IMR-90 (cell line): ENCODE results near the gene ATP6V1G1. TPM values are rescaled to one million over a fixed set of nuclear protein-coding genes. Genes with fewer than 3 reads are reported as not detected.

Source experiments
- ATAC-seq: fragments of 200-7000 bp; cut with Tn5 transposase; 2 replicates; pipeline ENCODE4 v1.9.1; 2020; ENCODE audit warnings: low read depth, mild to moderate bottlenecking, moderate library complexity
- BruUV-seq: library from RNA; stranded (reverse); fragments of 400-500 nt; replicated peaks from 2 replicates; lab custom pipeline; 2021; lab: Mats Ljungman, UMichigan
- CTCF ChIA-PET: fragments of 300-600 bp; formaldehyde crosslinking; extraction: SDS; loops from one replicate; lab custom pipeline; 2021; ENCODE audit warnings: antibody characterized with exemption; lab: Yijun Ruan, JAX
- POLR2A ChIA-PET: fragments of 300-600 bp; sonication (Branson Sonifier 250); formaldehyde crosslinking; loops from one replicate; lab custom pipeline; 2022; ENCODE audit warnings: antibody characterized with exemption; ENCODE audit not compliant: unreplicated experiment; lab: Charles Lee
- DNase-seq: peaks from one replicate; pipeline ENCODE4 v3.0.0; 2013
- H2AFZ ChIP-seq: replicated peaks from 2 replicates; pipeline ENCODE3; 2013; ENCODE audit warnings: low read length, mild to moderate bottlenecking; ENCODE audit not compliant: poor library complexity
- H2AK5ac ChIP-seq: 2 replicates; pipeline ENCODE4 v1.6.1; 2013; ENCODE audit warnings: low read depth, low read length, inconsistent platforms
- H2AK9ac ChIP-seq: replicated peaks from 2 replicates; pipeline ENCODE3; 2013; ENCODE audit warnings: mild to moderate bottlenecking, low read depth, low read length, moderate library complexity; ENCODE audit not compliant: poor library complexity
- H2BK120ac ChIP-seq: 2 replicates; pipeline ENCODE4 v1.6.1; 2013; ENCODE audit warnings: low read depth, low read length, inconsistent platforms
- H2BK15ac ChIP-seq: 3 replicates; pipeline ENCODE4 v1.6.1; 2013; ENCODE audit warnings: low read depth, low read length, inconsistent platforms
- H2BK20ac ChIP-seq: 2 replicates; pipeline ENCODE4 v1.6.1; 2013; ENCODE audit warnings: low read depth, mild to moderate bottlenecking, inconsistent platforms, low read length, moderate library complexity
- H2BK5ac ChIP-seq: 2 replicates; pipeline ENCODE4 v1.6.1; 2013; ENCODE audit warnings: mild to moderate bottlenecking, low read depth, low read length, inconsistent platforms; ENCODE audit not compliant: poor library complexity, severe bottlenecking
- H3K14ac ChIP-seq: replicated peaks from 2 replicates; pipeline ENCODE4 v1.6.1; 2013; ENCODE audit warnings: low read depth, low read length, inconsistent platforms
- H3K18ac ChIP-seq: 2 replicates; pipeline ENCODE4 v1.6.1; 2013; ENCODE audit warnings: low read depth, low read length, control low read depth
- H3K23ac ChIP-seq: 2 replicates; pipeline ENCODE4 v1.6.1; 2013; ENCODE audit warnings: low read depth, low read length, inconsistent platforms
- H3K27ac ChIP-seq: 2 replicates; pipeline ENCODE4 v1.5.1; 2013; ENCODE audit warnings: mild to moderate bottlenecking, control low read depth, low read length; ENCODE audit not compliant: insufficient read depth
- H3K27me3 ChIP-seq: 2 replicates; pipeline ENCODE4 v1.6.1; 2013; ENCODE audit warnings: low read length; ENCODE audit not compliant: control insufficient read depth, insufficient read depth
- H3K36me3 ChIP-seq: 2 replicates; pipeline ENCODE4 v1.6.1; 2013; ENCODE audit warnings: low read length, mixed read lengths; ENCODE audit not compliant: control insufficient read depth, insufficient read depth
- H3K4ac ChIP-seq: 2 replicates; pipeline ENCODE4 v1.6.1; 2013; ENCODE audit warnings: low read depth, low read length, inconsistent platforms
- H3K4me1 ChIP-seq: 2 replicates; pipeline ENCODE4 v1.6.1; 2013; ENCODE audit warnings: low read length, mixed read lengths; ENCODE audit not compliant: control insufficient read depth, insufficient read depth
- H3K4me2 ChIP-seq: 2 replicates; pipeline ENCODE4 v1.6.1; 2013; ENCODE audit warnings: low read depth, mild to moderate bottlenecking, control low read depth, low read length, moderate library complexity
- H3K4me3 ChIP-seq: 2 replicates; pipeline ENCODE4 v1.5.1; 2013; ENCODE audit warnings: low read depth, mild to moderate bottlenecking, control low read depth, low read length, moderate library complexity; ENCODE audit not compliant: insufficient read depth
- H3K56ac ChIP-seq: 2 replicates; pipeline ENCODE4 v1.6.1; 2013; ENCODE audit warnings: low read length, inconsistent platforms; ENCODE audit not compliant: insufficient read depth; ENCODE audit errors: extremely low read depth
- H3K79me1 ChIP-seq, 2 experiments: 2 replicates each; pipeline ENCODE4 v1.6.1; 2013; ENCODE audit warnings: low read length in 2 of 2, inconsistent platforms in 1 of 2, low read depth in 1 of 2
- H3K9ac ChIP-seq: 2 replicates; pipeline ENCODE4 v1.6.1; 2013; ENCODE audit warnings: low read depth, low read length, control low read depth
- H3K9me1 ChIP-seq: 2 replicates; pipeline ENCODE4 v1.6.1; 2013; ENCODE audit warnings: low read length, inconsistent platforms; ENCODE audit not compliant: insufficient read depth
- H3K9me3 ChIP-seq: 2 replicates; pipeline ENCODE4 v1.6.1; 2013; ENCODE audit warnings: low read length; ENCODE audit not compliant: control insufficient read depth, insufficient read depth
- H4K20me1 ChIP-seq: 2 replicates; pipeline ENCODE4 v1.6.1; 2013; ENCODE audit warnings: low read length, inconsistent platforms; ENCODE audit not compliant: insufficient read depth
- H4K5ac ChIP-seq: 2 replicates; pipeline ENCODE4 v1.6.1; 2013; ENCODE audit warnings: mild to moderate bottlenecking, low read depth, low read length, control low read depth
- H4K8ac ChIP-seq, 2 experiments: 2 replicates each; pipeline ENCODE4 v1.6.1; 2013; ENCODE audit warnings: low read depth in 2 of 2, low read length in 2 of 2, control low read depth in 1 of 2, inconsistent platforms in 1 of 2
- H4K91ac ChIP-seq: 2 replicates; pipeline ENCODE4 v1.6.1; 2013; ENCODE audit warnings: low read depth, low read length, inconsistent platforms; ENCODE audit not compliant: insufficient read depth
- BHLHE40 ChIP-seq: fragments of 150-350 bp; IDR thresholded peaks from 2 replicates; pipeline ENCODE4 v1.6.1; 2016; ENCODE audit warnings: mild to moderate bottlenecking, low read depth, low read length
- CEBPB ChIP-seq: IDR thresholded peaks from 2 replicates; pipeline ENCODE4 v1.6.1; 2012; ENCODE audit warnings: low read depth, low read length, improper control_type of control experiment
- CHD1 ChIP-seq: IDR thresholded peaks from 2 replicates; pipeline ENCODE4 v1.6.1; 2012; ENCODE audit warnings: low read depth, low read length, improper control_type of control experiment
- CTCF ChIP-seq: conservative IDR thresholded peaks from 2 replicates; pipeline ENCODE4 v1.5.1; 2012; ENCODE audit warnings: mild to moderate bottlenecking, low read depth, low read length, improper control_type of control experiment
- ELK1 ChIP-seq: fragments of 150-350 bp; IDR thresholded peaks from 2 replicates; pipeline ENCODE4 v1.6.1; 2016; ENCODE audit warnings: low read depth, mild to moderate bottlenecking, low read length, moderate library complexity, borderline replicate concordance
- FOS ChIP-seq: fragments of 150-350 bp; IDR thresholded peaks from 2 replicates; pipeline ENCODE4 v1.6.1; 2016; ENCODE audit warnings: low read depth, low read length
- MAFK ChIP-seq: IDR thresholded peaks from 2 replicates; pipeline ENCODE4 v1.6.1; 2012; ENCODE audit warnings: low read depth, low read length, improper control_type of control experiment
- MAZ ChIP-seq: IDR thresholded peaks from 2 replicates; pipeline ENCODE4 v1.6.1; 2012; ENCODE audit warnings: low read depth, mild to moderate bottlenecking, low read length, improper control_type of control experiment, moderate library complexity, borderline replicate concordance
- MXI1 ChIP-seq: IDR thresholded peaks from 2 replicates; pipeline ENCODE4 v1.6.1; 2012; ENCODE audit warnings: low read depth, mild to moderate bottlenecking, low read length, moderate library complexity, borderline replicate concordance
- NFE2L2 ChIP-seq: fragments of 150-350 bp; IDR thresholded peaks from 2 replicates; pipeline ENCODE4 v1.6.1; 2016; ENCODE audit warnings: low read depth, mild to moderate bottlenecking, low read length
- POLR2A ChIP-seq: IDR thresholded peaks from 2 replicates; pipeline ENCODE4 v1.6.1; 2012; ENCODE audit warnings: mild to moderate bottlenecking, low read depth, low read length
- RCOR1 ChIP-seq: IDR thresholded peaks from 2 replicates; pipeline ENCODE4 v1.6.1; 2012; ENCODE audit warnings: mild to moderate bottlenecking, low read length, improper control_type of control experiment; ENCODE audit not compliant: insufficient replicate concordance
- SMC3 ChIP-seq: fragments of 150-350 bp; IDR thresholded peaks from 2 replicates; pipeline ENCODE4 v1.6.1; 2016; ENCODE audit warnings: low read depth, mild to moderate bottlenecking, antibody characterized with exemption, low read length, moderate library complexity
- USF2 ChIP-seq: fragments of 150-350 bp; IDR thresholded peaks from 2 replicates; pipeline ENCODE4 v1.6.1; 2017; ENCODE audit warnings: mild to moderate bottlenecking, antibody characterized with exemption, low read length, low read depth
- dilution Hi-C: fragments of 300-500 bp; cut with HindIII; formaldehyde crosslinking; loops from one replicate; pipeline ENCODE4 v1.14.3; 2018; ENCODE audit warnings: low sequenced_read_pairs; ENCODE audit not compliant: unreplicated experiment
- in situ Hi-C: fragments of 300-500 bp; cut with MboI; formaldehyde crosslinking; loops from 3 replicates; pipeline ENCODE4 v1.14.3; 2019; ENCODE audit warnings: low sequenced_read_pairs, inconsistent platforms, mixed read lengths
- intact Hi-C: fragments of 100-400 bp; cut with micrococcal nuclease; formaldehyde crosslinking; loops from 2 replicates; pipeline ENCODE4 v1.10.0; 2022
- polyA plus RNA-seq, 3 experiments: library from polyadenylated mRNA; depleted of rRNA; stranded (reverse); fragments of >200 nt; gene quantifications; 2 replicates each; pipeline ENCODE4 v1.2.3, GENCODE V29; 2012; ENCODE audit warnings: low replicate concordance in 1 of 3
- total RNA-seq: library from RNA; depleted of rRNA; stranded (reverse); fragments of >200 nt; gene quantifications from 2 replicates; pipeline ENCODE4 v1.2.3, GENCODE V29; 2012

The ATP6V1G1 gene
- total and polyA plus RNA-seq, 2 of the 4 experiments (the other 2 are of a cell fraction): 52.0 to 70.9 TPM

- POLR2A ChIA-PET: interaction anchor here (0.5 to 0.6 kb wide), 2 partner anchors 9 to 46 kb away, joined by 3 to 4 read pairs; no protein-coding TSS in a partner anchor
- no peaks in the 10 kb centered on the region; the same call in 1 of the 2 replicates for H3K9me3 ChIP-seq
- ATAC-seq (no peak), DNase-seq (peak; percentile 78)
- H2BK20ac ChIP-seq: no peak overlapping the region
- in situ Hi-C loops (no loop called here), intact Hi-C loops (no loop called here), dilution Hi-C loops (no loop called here)
- H3K27ac ChIP-seq: no peak overlapping the region
- H2BK15ac ChIP-seq: no peak overlapping the region
- no peaks in the 10 kb centered on the region for H4K20me1 ChIP-seq
- no peak overlapping the region for H4K8ac ChIP-seq
- no peak overlapping the region for H2AFZ ChIP-seq
- no peak overlapping the region for H3K56ac ChIP-seq
- no peak overlapping the region for H3K14ac ChIP-seq
- BruUV-seq: no TSS peak
- no peak overlapping the region for H3K18ac ChIP-seq
- H3K4ac ChIP-seq: no peak overlapping the region
- peaks cover 5% of the 10 kb centered on the region; the same call in 1 of the 2 replicates for H3K4me1 ChIP-seq
- no peak overlapping the region for H2BK5ac ChIP-seq
- no peaks in the 10 kb centered on the region for H3K36me3 ChIP-seq
- H4K91ac ChIP-seq: no peak overlapping the region
- H4K5ac ChIP-seq: no peak overlapping the region
- CTCF ChIA-PET: no interaction called here
- H3K4me3 ChIP-seq: no peak overlapping the region
- H3K4me2 ChIP-seq: no peak overlapping the region
- TF ChIP-seq POLR2A (no peak), RCOR1 (no peak), CTCF (no peak), MAZ (no peak), BHLHE40 (no peak), MAFK (no peak), NFE2L2 (peak; percentile 24; the same call in 1 of the 2 replicates), FOS (no peak), MXI1 (no peak), SMC3 (no peak), CEBPB (peak; percentile 44; the same call in 1 of the 2 replicates), CHD1 (no peak), USF2 (no peak), ELK1 (no peak)
- peaks cover 3 to 8% of the 10 kb centered on the region in 2 experiments; a peak in 3 of 4 replicates for H3K79me1 ChIP-seq
- H3K23ac ChIP-seq: no peak overlapping the region
- H2AK5ac ChIP-seq: no peak overlapping the region
- no peak overlapping the region for H2BK120ac ChIP-seq
- no peak overlapping the region for H2AK9ac ChIP-seq
- H3K27me3 ChIP-seq: no peaks in the 10 kb centered on the region
- no peak overlapping the region for H3K9ac ChIP-seq
- no peaks in the 10 kb centered on the region for H3K9me1 ChIP-seq
Measured at GRCh38 chr9:114606597-114607207, 19.1 kb downstream of the ATP6V1G1 start.
